A549 (cell line): ENCODE results near the gene JOSD1.

Source experiments
- CTCF ChIP-seq: fragments of >200 bp; sonication (Bioruptor Twin); formaldehyde crosslinking; IDR thresholded peaks from 3 replicates; pipeline ENCODE4 v1.5.1; 2016
- GATA3 ChIP-seq: IDR thresholded peaks from 2 replicates; pipeline ENCODE4 v1.6.1; 2012; ENCODE audit warnings: borderline replicate concordance
- HMGXB4 ChIP-seq: fragments of 250-450 bp; sonication (Bioruptor Pico); IDR thresholded peaks from 2 replicates; pipeline ENCODE4 v1.5.0; 2021; ENCODE audit warnings: mild to moderate bottlenecking, moderate library complexity, borderline replicate concordance
- MAX ChIP-seq: IDR thresholded peaks from 2 replicates; pipeline ENCODE4 v1.6.1; 2012
- NPAS2 ChIP-seq: fragments of 250-450 bp; sonication (Bioruptor Pico); IDR thresholded peaks from 2 replicates; pipeline ENCODE4 v1.8.0; 2022; ENCODE audit warnings: mild to moderate bottlenecking, moderate library complexity, borderline replicate concordance
- NR3C1 ChIP-seq: fragments of >200 bp; sonication (Bioruptor Twin); formaldehyde crosslinking; IDR thresholded peaks from 3 replicates; pipeline ENCODE4 v1.6.1; 2017
- POLR2A ChIP-seq: IDR thresholded peaks from 2 replicates; pipeline ENCODE4 v1.6.1; 2012; ENCODE audit warnings: mild to moderate bottlenecking, low read length
- POLR2AphosphoS2 ChIP-seq: conservative IDR thresholded peaks from 2 replicates; pipeline ENCODE4 v1.6.1; 2012; ENCODE audit warnings: low read length, improper control_type of control experiment, inconsistent platforms
- RCOR1 ChIP-seq: fragments of 150-350 bp; IDR thresholded peaks from 2 replicates; pipeline ENCODE4 v1.6.1; 2014; ENCODE audit warnings: antibody characterized with exemption, low read length, low read depth
- TP53 ChIP-seq: fragments of 250-450 bp; sonication (Bioruptor Pico); IDR thresholded peaks from 2 replicates; pipeline ENCODE4 v1.5.0; 2021; ENCODE audit warnings: mild to moderate bottlenecking, moderate library complexity
- ZNF302 ChIP-seq: fragments of 250-450 bp; sonication (Bioruptor Pico); IDR thresholded peaks from 2 replicates; pipeline ENCODE4 v1.9.0; 2021; ENCODE audit warnings: inconsistent platforms, mild to moderate bottlenecking, moderate library complexity

- TF ChIP-seq CTCF (no peak), POLR2A (no peak), NR3C1 (no peak), TP53 (CRISPR knock-in tag) (no peak), ZNF302 (CRISPR knock-in tag) (no peak), NPAS2 (CRISPR knock-in tag) (no peak), RCOR1 (no peak), MAX (no peak), POLR2AphosphoS2 (no peak), GATA3 (no peak), HMGXB4 (no peak)
These were observed 6.1 kb upstream of the JOSD1 start for GRCh38 chr22:38706901-38707195.
